Measurements from ENCODE around the gene SLITRK3.
"Not testable (repeated sequence)": the region's sequence is repeated elsewhere in the genome, so short reads cannot be mapped to it uniquely, and the experiment has no call there.

The SLITRK3 gene

DNA sequence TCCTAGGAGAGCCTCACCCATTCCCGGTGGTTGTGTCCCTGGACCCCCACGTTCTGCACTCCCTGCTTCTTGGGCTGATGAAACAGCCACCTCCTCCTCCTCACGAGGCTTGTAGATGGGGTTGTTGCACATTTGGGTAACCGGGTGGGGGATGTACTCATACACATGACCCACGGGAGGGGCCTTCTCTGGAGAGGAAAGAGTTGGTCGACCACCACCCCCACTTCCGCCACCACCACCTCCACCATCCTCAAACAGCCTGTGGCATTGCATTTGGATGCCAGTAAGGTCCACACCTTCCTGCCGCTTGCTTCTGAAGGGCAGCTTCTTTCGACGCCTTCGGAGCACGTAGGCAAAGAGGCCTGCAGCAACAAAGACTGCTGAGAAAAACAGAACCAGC is 7.7 kb downstream of the SLITRK3 start:
- DNase-seq: no peak

DNA sequence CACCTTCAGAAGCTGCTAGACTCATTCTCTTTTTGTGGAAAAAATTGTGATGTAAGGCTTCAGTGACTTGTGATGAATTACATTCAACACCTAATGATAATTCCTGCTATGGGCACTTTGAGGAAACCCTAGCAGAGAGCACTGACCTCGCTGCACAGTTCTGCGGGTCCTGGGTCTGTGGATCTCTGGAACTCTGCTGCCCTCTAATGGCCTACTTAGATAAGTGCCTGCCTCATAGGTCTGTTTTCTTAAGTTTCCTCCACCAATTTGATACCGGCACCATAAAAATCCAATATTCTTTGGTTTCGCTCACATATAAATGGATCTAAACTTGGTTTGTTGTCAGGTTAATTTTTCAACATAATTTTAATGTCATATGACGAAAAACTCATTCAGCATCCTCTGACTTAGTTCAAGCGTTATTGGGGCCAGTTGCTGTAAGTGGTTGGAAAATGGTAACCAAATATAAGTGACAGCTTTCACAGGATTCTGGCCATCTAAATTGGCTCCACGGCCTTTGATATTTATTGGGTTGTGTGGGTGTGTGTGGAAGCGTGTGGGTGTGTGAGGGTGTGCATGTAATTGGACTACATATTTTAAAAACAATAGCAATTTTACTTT is 10.4 kb downstream of the SLITRK3 start:
- DNase-seq: peak; percentile 40

DNA sequence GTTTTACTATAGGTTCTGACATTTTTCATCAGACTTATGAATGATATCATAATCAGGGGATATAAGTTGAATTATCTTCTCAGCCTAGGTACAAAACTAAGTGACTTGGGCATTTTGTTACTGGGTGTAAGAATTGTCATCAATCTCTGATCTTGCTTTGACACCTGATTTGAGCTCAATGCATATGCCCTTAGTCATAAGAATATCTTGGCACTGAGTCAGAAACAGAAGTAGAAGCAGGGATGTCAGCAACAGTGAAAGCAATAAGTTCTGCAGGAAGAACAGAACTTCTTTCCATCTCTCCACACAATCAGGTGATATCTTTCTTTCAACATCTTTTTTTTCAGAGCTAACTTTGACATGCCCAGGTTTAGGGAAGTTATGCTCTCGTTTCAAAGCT is 14.6 kb downstream of the SLITRK3 start:
- DNase-seq: no peak

DNA sequence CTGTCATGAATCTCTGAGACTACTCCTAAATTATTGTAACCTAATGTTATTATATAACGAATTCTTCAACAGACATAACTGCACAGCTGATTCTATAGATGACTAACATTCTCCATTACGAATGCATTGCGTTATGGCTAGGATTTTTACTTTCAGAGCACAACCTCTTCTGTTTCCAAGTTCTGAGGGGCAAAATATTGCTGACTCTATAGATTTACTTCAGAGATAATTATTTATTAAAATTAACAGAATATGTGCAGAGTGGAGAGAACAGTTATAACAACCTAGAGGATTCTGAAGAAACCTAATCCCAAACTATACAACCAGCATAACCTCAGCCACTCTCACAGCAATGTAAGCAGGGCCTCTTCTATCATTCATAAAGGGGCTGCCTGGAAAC is 25.9 kb downstream of the SLITRK3 start:
- no peak for DNase-seq

DNA sequence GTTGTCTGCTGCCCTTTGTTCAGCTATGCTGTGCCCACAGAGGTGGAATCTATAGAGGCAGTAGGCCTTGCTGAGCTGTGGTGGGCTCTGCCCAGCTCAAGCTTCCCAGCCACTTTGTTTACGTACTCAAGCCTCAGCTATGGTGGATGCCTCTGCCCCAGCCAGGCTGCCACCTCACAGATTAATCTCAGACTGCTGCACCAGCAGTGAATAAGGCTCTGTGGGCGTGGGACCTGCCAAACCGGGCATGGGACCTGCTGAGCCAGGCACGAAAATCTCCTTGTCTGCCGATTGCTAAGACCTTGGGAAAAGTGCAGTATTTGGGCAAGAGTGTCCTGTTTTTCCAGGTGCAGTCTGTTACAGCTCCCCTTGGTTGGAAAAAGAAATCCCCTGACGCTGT is 26.8 kb downstream of the SLITRK3 start:
- no peak for DNase-seq

DNA sequence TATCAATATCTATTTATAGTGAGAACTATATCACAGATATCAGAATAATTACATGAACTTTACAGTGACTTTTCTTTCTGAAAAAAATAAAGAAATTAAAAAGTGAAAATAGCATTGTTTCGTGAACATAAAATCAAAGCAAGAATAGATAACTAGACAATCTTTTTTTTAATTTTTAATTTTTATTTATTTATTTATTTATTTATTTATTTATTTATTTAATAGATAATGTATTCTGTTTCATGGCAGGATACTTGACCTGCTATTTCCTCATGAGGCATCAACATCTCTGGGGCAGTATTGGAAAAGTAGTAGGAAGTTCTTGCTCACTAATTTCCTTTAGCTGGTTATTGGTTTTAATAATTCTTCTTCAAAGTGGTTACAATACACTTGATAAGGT is 33.3 kb downstream of the SLITRK3 start:
- DNase-seq: no peak

DNA sequence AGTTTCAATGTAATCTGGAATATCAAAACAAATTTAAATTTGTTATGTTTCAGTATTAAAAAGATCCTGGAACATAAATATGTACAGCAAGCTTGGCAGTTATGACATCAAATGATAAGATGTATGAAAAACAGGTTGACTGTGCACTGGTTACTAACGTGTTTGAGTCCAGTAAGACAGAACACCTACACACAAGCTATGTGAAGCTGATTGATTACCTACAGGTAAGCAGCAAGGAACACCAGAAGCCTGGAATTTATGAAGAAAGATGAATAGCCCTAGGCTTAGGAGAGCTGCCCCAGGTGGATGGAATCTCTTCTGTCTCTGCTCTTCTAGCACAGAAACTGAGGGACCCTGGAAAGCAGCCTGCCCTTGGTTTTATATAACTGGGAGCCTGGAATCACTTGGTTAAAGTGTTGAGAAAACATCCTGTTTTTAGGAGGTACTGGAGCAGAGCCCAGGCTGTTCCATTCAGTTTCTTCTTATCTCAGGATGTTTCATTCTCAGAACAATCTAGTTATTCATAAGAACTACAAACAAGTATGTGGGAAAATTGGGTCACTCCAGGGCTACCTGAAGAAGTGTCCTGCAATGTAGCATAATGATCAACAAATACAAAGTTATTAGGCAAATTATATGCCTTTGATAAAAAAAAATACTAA is 36.3 kb downstream of the SLITRK3 start:
- no peak for DNase-seq

DNA sequence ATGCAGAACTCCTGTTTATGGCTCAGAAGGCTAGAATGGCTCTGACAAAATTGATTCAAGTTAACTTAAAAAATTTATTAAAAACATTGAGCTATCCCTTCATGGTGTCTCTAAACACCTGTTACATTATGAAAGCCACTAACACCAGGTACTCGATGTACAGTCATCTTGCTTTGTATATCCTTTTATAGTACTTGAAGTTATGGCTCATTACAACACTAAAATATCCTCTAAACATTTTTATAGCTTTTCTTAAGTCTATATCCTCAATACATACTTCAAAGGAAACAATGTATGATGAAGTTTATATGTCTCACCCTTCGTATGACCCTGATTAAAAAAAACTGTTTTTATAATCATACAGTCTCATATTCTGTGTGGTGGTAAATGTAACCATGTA is 38.2 kb downstream of the SLITRK3 start:
- no peak for DNase-seq

DNA sequence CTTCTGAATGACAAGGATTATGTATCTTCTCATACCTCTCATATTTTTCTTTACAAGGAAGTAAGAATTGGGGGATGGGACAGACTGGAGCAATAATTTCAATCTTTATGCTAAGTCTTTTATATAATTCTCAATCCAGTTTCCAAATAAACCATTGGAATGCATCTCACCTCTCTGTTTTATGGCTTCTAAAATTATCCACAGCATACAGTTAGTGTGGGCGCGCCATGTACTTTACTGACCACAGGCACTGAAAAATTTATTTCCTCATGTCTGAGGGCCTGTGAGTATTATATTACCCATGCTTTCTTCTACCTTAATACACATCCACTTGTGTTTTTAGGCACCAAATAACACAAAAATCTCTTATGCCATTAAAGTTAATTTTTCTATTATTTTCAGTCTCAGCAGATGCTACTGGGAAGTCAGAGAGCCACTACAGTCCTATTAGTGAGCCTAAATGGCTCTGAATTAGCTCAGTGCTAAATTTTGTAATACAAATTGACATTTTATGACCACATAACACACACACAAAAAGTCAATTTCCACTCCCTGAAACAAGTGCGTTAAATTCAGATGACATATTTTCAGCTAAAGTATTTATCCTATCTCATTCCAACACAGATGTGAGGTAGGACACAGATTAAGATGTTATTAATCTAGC is 39.3 kb downstream of the SLITRK3 start:
- no peak for DNase-seq

DNA sequence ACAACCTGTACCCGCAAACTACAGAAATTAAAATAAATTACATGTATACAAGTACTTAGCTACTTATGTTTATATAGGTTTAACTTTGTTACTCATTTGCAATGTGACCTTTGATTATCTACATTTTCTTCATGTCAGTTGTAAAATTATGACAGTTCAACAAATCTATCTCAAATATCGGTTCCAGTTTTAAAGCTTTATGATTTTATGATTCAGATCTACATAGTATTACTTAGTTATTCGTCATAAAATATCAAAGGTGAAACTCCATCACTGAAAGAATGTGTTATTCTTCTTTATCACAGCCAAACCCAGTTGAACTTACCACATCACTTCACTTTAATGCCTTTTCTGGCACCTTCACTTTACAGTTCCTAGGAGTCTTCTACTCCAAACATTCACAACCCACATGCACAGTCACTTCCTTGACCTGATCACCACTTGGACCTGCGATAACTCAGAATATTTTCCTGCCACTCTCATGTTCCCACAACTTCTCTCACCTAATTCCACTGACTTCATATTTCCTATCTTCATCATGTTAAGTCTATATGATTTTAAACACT is 47.2 kb downstream of the SLITRK3 start:
- DNase-seq: no peak

DNA sequence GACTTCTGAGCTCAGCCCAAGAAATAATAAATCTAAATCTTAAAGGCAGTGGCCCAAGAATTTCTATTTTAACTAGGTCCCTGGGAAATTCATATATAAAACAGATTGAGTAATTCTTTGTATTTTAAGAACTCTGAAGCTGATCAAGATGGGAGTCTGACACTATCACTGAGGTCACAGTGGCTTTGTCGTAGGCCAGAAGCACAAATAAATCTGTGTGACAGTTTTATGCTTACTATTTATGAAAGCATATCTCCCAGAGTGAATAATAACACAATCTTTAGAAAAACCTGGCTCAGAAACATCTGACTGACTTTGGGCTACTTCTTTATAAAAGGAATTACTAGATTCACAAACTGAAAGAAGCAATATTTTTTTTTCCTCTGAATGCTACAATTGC is 51.9 kb downstream of the SLITRK3 start:
- DNase-seq: no peak

DNA sequence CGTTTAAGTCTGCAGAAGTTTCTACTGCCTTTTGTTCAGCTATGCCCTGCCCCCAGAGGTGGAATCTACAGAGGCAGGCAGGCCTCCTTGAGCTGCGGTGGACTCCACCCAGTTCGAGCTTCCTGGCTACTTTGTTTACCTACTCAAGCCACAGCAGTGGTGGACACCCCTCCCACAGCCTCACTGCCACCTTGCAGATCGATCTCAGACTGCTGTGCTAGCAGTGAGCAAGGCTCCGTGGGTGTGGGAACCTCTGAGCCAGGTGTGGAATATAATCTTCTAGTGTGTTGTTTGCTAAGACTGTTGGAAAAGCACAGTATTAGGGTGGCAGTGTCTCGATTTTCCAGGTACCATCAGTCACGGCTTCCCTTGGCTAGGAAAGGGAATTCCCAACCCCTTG is 56.3 kb downstream of the SLITRK3 start:
- not testable (repeated sequence) for DNase-seq
